PC-3 (cell line): ENCODE data around the gene ZNF491.

Source experiments
- EZH2phosphoT487 ChIP-seq: fragments of 300-600 bp; sonication (generic); IDR thresholded peaks from 2 replicates; pipeline ENCODE4 v1.6.1; 2018; ENCODE audit warnings: mild to moderate bottlenecking, antibody characterized with exemption, low read length, borderline replicate concordance
- TF ChIP-seq, protein P1 (sequence below): fragments of 300-600 bp; sonication (generic); conservative IDR thresholded peaks from 2 replicates; pipeline ENCODE4 v1.5.1; 2017; ENCODE audit warnings: antibody characterized with exemption, low read depth, mild to moderate bottlenecking, low read length

DNA sequence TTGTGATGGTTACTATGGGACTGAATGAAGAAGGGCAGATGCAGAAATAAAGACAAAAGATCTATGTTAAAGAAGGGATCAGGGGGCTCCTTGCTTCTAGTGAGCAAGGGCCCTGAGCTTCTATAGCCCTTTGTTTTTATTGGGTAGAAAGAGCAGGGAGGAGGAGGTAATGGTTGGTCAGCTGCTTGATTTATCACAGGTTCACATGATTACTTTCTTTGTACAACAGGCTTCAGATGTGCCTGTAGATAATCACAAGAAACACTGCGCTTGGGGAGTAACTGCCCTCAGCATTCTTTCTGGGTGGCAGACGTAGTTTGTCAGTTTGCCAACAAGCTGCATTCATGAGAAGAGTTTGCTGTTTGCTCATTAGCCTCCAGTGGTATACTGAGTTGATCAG is 45.4 kb downstream of the ZNF491 start:
- no peak for TF ChIP-seq EZH2phosphoT487
- TF ChIP-seq, protein P1, sequence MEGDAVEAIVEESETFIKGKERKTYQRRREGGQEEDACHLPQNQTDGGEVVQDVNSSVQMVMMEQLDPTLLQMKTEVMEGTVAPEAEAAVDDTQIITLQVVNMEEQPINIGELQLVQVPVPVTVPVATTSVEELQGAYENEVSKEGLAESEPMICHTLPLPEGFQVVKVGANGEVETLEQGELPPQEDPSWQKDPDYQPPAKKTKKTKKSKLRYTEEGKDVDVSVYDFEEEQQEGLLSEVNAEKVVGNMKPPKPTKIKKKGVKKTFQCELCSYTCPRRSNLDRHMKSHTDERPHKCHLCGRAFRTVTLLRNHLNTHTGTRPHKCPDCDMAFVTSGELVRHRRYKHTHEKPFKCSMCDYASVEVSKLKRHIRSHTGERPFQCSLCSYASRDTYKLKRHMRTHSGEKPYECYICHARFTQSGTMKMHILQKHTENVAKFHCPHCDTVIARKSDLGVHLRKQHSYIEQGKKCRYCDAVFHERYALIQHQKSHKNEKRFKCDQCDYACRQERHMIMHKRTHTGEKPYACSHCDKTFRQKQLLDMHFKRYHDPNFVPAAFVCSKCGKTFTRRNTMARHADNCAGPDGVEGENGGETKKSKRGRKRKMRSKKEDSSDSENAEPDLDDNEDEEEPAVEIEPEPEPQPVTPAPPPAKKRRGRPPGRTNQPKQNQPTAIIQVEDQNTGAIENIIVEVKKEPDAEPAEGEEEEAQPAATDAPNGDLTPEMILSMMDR, result no peak
